Liver (tissue), 9 donors: Measurements from ENCODE around the gene TCF12. TPM values are rescaled to one million over a fixed set of nuclear protein-coding genes. Genes with fewer than 3 reads are reported as not detected.

Experiments
- DNase-seq: peaks from one replicate; pipeline ENCODE4 v3.0.0-alpha.2; 2017; ENCODE audit warnings: low spot score
- H3K27ac ChIP-seq, 2 donors: one replicate each; pipeline ENCODE4 v1.7.0; 2013; ENCODE audit warnings: inconsistent platforms in 2 of 2, low read length in 2 of 2, control low read depth in 1 of 2, low read depth in 1 of 2, mild to moderate bottlenecking in 1 of 2
- H3K27me3 ChIP-seq, 4 donors: one replicate each; pipeline versions ENCODE4 v1.6.1 to v1.7.0; 2013; ENCODE audit warnings: low read length in 3 of 4, inconsistent platforms in 1 of 4, mild to moderate bottlenecking in 1 of 4, moderate library complexity in 1 of 4; ENCODE audit not compliant: control insufficient read depth in 4 of 4, insufficient read depth in 4 of 4
- H3K36me3 ChIP-seq, 4 donors: one replicate each; pipeline versions ENCODE4 v1.6.1 to v1.7.0; 2013; ENCODE audit warnings: low read length in 3 of 4, mild to moderate bottlenecking in 3 of 4, low read depth in 1 of 4, moderate library complexity in 1 of 4; ENCODE audit not compliant: control insufficient read depth in 4 of 4, insufficient read depth in 3 of 4
- H3K4me1 ChIP-seq, 4 donors: one replicate each; pipeline versions ENCODE4 v1.6.1 to v1.7.0; 2013; ENCODE audit warnings: low read length in 3 of 4, mild to moderate bottlenecking in 3 of 4, moderate library complexity in 1 of 4; ENCODE audit not compliant: control insufficient read depth in 4 of 4, insufficient read depth in 4 of 4
- H3K4me3 ChIP-seq, 3 donors: one replicate each; pipeline versions ENCODE4 v1.6.1 to v1.7.0; 2013; ENCODE audit warnings: low read length in 3 of 3, control low read depth in 1 of 3, low read depth in 1 of 3, mild to moderate bottlenecking in 1 of 3
- H3K9ac ChIP-seq, 2 donors: one replicate each; pipeline ENCODE4 v1.7.0; 2013; ENCODE audit warnings: low read length in 2 of 2, mild to moderate bottlenecking in 2 of 2, moderate library complexity in 2 of 2, control low read depth in 1 of 2, low read depth in 1 of 2
- H3K9me3 ChIP-seq, 4 donors: one replicate each; pipeline versions ENCODE4 v1.6.1 to v1.7.0; 2013; ENCODE audit warnings: low read length in 3 of 4; ENCODE audit not compliant: control insufficient read depth in 4 of 4
- ATF3 ChIP-seq: IDR thresholded peaks from 2 replicates; pipeline ENCODE4 v1.6.1; 2016; ENCODE audit warnings: antibody characterized with exemption
- CTCF ChIP-seq: fragments of 150-350 bp; IDR thresholded peaks from 2 replicates; pipeline ENCODE4 v1.5.1; 2017; ENCODE audit warnings: improper control_type of control experiment, low read depth, low read length; ENCODE audit not compliant: missing input control
- EGR1 ChIP-seq, 2 donors: IDR thresholded peaks; 2 replicates each; pipeline ENCODE4 v1.6.1; 2016 to 2018; ENCODE audit warnings: antibody characterized with exemption in 2 of 2, low read depth in 2 of 2
- FOXA1 ChIP-seq: IDR thresholded peaks from 2 replicates; pipeline ENCODE4 v1.6.1; 2016; ENCODE audit warnings: antibody characterized with exemption
- FOXA2 ChIP-seq: IDR thresholded peaks from 2 replicates; pipeline ENCODE4 v1.6.1; 2016; ENCODE audit warnings: antibody characterized with exemption
- GABPA ChIP-seq, 2 donors: IDR thresholded peaks in 1 of 2; conservative IDR thresholded peaks in 1 of 2; 2 replicates each; pipeline ENCODE4 v1.6.1; 2016; ENCODE audit warnings: antibody characterized with exemption in 2 of 2, mild to moderate bottlenecking in 1 of 2, moderate library complexity in 1 of 2
- HNF4G ChIP-seq: IDR thresholded peaks from 2 replicates; pipeline ENCODE4 v1.6.1; 2016; ENCODE audit warnings: antibody characterized with exemption
- JUND ChIP-seq, 2 donors: IDR thresholded peaks; 2 replicates each; pipeline ENCODE4 v1.6.1; 2016; ENCODE audit warnings: antibody characterized with exemption in 2 of 2
- MAX ChIP-seq: IDR thresholded peaks from 2 replicates; pipeline ENCODE4 v1.6.1; 2016; ENCODE audit warnings: antibody characterized with exemption
- NR2F2 ChIP-seq: IDR thresholded peaks from 2 replicates; pipeline ENCODE4 v1.6.1; 2016; ENCODE audit warnings: antibody characterized with exemption
- REST ChIP-seq: IDR thresholded peaks from 2 replicates; pipeline ENCODE4 v1.6.1; 2016; ENCODE audit warnings: antibody characterized with exemption, mild to moderate bottlenecking
- RXRA ChIP-seq, 2 donors: IDR thresholded peaks; 2 replicates each; pipeline ENCODE4 v1.6.1; 2017 to 2018; ENCODE audit warnings: antibody characterized with exemption in 2 of 2, mild to moderate bottlenecking in 1 of 2
- SP1 ChIP-seq: IDR thresholded peaks from 2 replicates; pipeline ENCODE4 v1.6.1; 2018; ENCODE audit warnings: antibody characterized with exemption, mild to moderate bottlenecking
- TAF1 ChIP-seq: conservative IDR thresholded peaks from 2 replicates; pipeline ENCODE4 v1.6.1; 2016; ENCODE audit warnings: antibody characterized with exemption, mild to moderate bottlenecking
- YY1 ChIP-seq: IDR thresholded peaks from 2 replicates; pipeline ENCODE4 v1.6.1; 2016; ENCODE audit warnings: antibody characterized with exemption, mild to moderate bottlenecking
- WGBS: extraction: QIAGEN DNeasy Blood & Tissue Kit; methylation state at CpG from one replicate; pipeline ENCODE4 v1.1.7; 2013; 5-methylcytosine and 5-hydroxymethylcytosine counted together
- polyA plus RNA-seq, 2 donors: library from polyadenylated mRNA; stranded (reverse) in 1 of 2; unstranded in 1 of 2; fragments of 200-250 nt in 1 of 2; fragments of >200 nt in 1 of 2; fragmentation: Nextera tagmentation in 1 of 2; extraction: Ambion mirVana in 1 of 2; gene quantifications; one replicate each; pipeline versions ENCODE4 v1.2.1 to v1.2.3, GENCODE V29; 2013 to 2015
- total RNA-seq, 2 donors: library from RNA; depleted of rRNA; stranded (reverse); fragments of >200 nt; gene quantifications; one replicate each; pipeline ENCODE4 v1.2.3, GENCODE V29; 2014
- donor health status: healthy.
- donor health status: healthy.
- donor health status: healthy.
- donor health status: healthy.
- donor health status: healthy.

The TCF12 gene
- total and polyA plus RNA-seq, 4 donors = 8.7 to 38.3 (median 22.3) TPM

GRCh38 chr15:57281321-57281720 is 362.9 kb downstream of the TCF12 start:
- DNase-seq = no peak
- no peaks in the 10 kb centered on the region for H3K9me3 ChIP-seq

GRCh38 chr15:57282686-57283085 is 364.2 kb downstream of the TCF12 start:
- WGBS = 92% methylated on average over 3 of the region's 3 CpGs
- H3K4me1 ChIP-seq = no peaks in the 10 kb centered on the region
- no peak for DNase-seq
- no peak overlapping the region for H3K4me3 ChIP-seq
- no peak overlapping the region for H3K27ac ChIP-seq
- no peaks in the 10 kb centered on the region for H3K27me3 ChIP-seq
- no peaks in the 10 kb centered on the region for H3K9me3 ChIP-seq
- no peak for TF ChIP-seq ATF3
- TF ChIP-seq HNF4G = no peak
- TF ChIP-seq REST = no peak
- TF ChIP-seq RXRA (IDR thresholded peaks at IDR 0.05) = no peak
- TF ChIP-seq EGR1 (IDR thresholded peaks at IDR 0.05; ENCODE audit: low read depth in 2 of 2) = no peak
- no peak for TF ChIP-seq FOXA2
- no peak for TF ChIP-seq TAF1
- no peak for TF ChIP-seq FOXA1
- no peak for TF ChIP-seq GABPA (IDR thresholded peaks at IDR 0.05 in 1 of 2, conservative IDR thresholded peaks at IDR 0.05 in 1 of 2)
- no peak for TF ChIP-seq SP1
- peaks cover 0 to 36% (median 23%) of the 10 kb centered on the region in 4 donors for H3K36me3 ChIP-seq
- no peak overlapping the region for H3K9ac ChIP-seq

More at GRCh38 chr15:57281321-57281720, 362.9 kb downstream of the TCF12 start:
- Histone ChIP-seq H3K27ac (no peak overlapping the region), H3K27me3 (no peaks in the 10 kb centered on the region), H3K9ac (no peak overlapping the region), H3K4me1 (no peaks in the 10 kb centered on the region), H3K4me3 (no peak overlapping the region), H3K36me3 (peaks cover 0 to 26% (median 16%) of the 10 kb centered on the region in 4 donors)
- 92% methylated on average over 8 of the region's 8 CpGs for WGBS
- TF ChIP-seq CTCF = no peak
- TF ChIP-seq FOXA2 = no peak
- TF ChIP-seq RXRA (IDR thresholded peaks at IDR 0.05) = no peak
- no peak for TF ChIP-seq ATF3
- TF ChIP-seq JUND (IDR thresholded peaks at IDR 0.05) = no peak
- TF ChIP-seq MAX = no peak
- TF ChIP-seq YY1 = no peak
- no peak for TF ChIP-seq NR2F2
- no peak for TF ChIP-seq HNF4G
- no peak for TF ChIP-seq TAF1
- no peak for TF ChIP-seq EGR1 (IDR thresholded peaks at IDR 0.05; ENCODE audit: low read depth in 2 of 2)
